ENCODE data around the gene NAT8L.

GRCh38 chr4:2092669-2093053, 33.5 kb downstream of the NAT8L start:
- no peak for TF ChIP-seq SUZ12 (IDR thresholded peaks at IDR 0.05; ENCODE audit: extremely low read depth, insufficient read depth, insufficient read length)
- TF ChIP-seq YY1 (IDR thresholded peaks at IDR 0.05; ENCODE audit: insufficient read depth, insufficient read length) = no peak

Measured in NT2/D1 (cell line).